RKO (cell line): Measurements from ENCODE around the gene OVCH1.

Experiments
- DNase-seq: peaks from one replicate; pipeline ENCODE4 v3.0.0-alpha.2; 2016; ENCODE audit warnings: low spot score

OVCH1 gene, protein sequence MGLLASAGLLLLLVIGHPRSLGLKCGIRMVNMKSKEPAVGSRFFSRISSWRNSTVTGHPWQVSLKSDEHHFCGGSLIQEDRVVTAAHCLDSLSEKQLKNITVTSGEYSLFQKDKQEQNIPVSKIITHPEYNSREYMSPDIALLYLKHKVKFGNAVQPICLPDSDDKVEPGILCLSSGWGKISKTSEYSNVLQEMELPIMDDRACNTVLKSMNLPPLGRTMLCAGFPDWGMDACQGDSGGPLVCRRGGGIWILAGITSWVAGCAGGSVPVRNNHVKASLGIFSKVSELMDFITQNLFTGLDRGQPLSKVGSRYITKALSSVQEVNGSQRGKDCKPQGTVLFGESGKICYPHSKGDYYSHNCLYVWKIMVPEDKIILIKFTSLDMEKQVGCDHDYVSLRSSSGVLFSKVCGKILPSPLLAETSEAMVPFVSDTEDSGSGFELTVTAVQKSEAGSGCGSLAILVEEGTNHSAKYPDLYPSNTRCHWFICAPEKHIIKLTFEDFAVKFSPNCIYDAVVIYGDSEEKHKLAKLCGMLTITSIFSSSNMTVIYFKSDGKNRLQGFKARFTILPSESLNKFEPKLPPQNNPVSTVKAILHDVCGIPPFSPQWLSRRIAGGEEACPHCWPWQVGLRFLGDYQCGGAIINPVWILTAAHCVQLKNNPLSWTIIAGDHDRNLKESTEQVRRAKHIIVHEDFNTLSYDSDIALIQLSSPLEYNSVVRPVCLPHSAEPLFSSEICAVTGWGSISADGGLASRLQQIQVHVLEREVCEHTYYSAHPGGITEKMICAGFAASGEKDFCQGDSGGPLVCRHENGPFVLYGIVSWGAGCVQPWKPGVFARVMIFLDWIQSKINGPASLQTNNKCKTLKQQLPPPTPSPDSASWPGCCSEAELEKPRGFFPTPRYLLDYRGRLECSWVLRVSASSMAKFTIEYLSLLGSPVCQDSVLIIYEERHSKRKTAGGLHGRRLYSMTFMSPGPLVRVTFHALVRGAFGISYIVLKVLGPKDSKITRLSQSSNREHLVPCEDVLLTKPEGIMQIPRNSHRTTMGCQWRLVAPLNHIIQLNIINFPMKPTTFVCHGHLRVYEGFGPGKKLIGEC

DNA sequence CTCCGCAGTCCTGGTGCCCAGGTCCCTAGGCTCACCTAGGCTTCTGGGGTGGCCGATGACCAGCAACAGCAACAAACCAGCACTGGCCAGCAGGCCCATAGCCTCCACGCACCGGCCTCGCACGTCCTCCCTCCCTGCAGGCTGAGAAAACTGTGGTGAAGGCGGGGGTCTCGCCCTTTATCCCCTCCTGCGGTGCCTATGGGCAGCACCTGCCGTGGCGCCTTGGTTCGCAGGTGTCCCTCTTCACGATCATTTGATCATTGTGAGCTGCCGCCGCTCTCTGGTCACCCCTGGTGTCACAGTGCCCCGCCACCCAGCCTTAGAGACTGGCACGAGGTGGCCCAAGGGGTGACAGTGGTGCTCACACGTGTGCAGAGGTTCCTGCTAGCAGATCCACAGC lies at the start of gene OVCH1:
TSS of gene OVCH1 (minus strand) at position 99 of the 400 bp plus-strand sequence. CDS start at position 99, 0 bp downstream.
- no peak for DNase-seq

DNA sequence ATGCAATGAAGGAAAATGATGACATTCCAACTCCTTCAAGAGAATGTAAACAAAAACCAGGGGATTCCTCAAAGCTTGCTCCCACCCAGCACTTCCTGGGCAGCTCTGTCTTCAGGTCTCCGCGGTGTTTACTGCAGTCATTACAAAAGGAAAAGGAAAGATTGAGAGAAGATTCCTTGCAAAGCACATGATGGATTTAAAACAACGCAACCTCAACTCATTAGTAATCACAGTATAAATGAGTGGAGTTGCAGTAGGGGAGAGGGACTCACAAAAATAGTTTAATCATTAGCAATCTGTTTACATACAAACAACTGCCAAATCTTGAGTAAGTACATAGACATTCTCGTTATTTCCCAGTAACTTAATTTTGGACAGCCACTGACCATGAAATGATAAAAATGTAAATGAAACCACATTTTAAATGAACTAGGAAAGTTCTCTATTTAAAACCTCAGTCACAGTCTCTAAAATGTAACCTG lies 49.7 kb upstream of the OVCH1 start:
- DNase-seq, result no peak

DNA sequence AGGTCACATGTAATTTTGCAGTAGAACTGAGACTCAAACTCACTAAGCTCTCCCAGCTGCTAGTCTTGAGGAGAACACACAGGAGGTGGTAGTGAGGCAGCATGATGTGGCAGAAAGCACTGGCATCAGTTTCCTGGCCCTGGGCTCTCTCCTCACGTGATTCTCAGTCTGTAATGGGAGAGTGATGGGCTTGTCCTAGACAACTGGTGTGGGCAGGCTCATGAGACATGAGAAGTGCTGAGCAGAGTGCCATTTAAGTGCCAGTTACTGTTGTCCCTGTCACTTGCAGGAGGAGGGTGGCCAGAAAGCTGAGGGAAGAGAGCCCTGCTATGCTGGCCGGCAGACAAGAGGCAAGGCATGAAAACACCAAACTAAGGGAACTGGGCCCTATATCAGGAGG lies 48.5 kb upstream of the OVCH1 start:
- DNase-seq, result peak; percentile 2

DNA sequence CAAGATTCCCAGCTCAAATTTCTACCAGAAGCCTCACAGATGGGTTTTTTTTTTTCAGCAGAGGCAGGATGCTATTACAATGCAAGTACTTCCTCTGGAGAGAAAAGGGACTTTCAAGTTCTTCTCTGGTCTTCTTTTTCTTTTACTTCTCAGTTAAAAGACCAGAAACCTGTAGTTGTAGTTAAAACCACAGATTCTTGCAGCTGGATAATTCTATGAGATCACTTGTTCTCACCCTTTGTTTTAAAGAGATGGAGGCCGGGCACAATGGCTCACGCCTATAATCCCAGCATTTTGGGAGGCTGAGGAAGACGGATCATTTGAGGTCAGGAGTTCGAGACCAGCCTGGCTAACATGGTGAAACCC lies 47.6 kb upstream of the OVCH1 start:
- no peak for DNase-seq

DNA sequence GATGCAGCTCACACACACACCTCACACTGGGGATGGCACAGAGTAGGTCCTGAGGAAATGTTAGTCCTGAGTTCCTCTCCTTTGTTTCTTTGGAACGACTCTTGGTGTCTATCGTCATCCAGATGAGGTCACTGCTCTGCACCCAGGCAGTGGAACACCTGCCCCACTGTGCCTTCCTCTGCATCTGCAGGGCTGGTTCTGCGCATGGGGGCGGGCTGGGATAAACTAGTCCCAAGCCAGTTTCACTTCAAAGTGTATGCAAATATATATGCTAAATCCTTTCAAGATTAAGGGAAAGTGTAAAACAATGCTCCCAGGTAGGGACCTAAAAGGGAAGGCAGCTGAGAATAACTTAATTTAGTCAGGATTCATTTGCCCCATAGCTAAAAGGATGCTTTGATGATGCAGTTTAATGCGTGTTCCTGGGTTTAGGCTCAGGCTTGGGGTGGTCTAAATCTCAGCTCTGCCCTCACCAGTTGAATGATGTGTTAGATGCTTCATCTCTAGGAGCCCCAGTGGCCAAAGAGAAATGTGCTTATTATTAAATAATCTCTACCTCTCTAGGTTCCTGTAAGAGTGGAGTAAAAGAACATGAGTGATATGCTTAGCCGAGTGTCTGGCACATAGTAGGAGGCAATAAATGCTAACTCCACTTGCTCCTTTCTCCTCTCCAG lies 47.1 kb upstream of the OVCH1 start:
- DNase-seq, result no peak

DNA sequence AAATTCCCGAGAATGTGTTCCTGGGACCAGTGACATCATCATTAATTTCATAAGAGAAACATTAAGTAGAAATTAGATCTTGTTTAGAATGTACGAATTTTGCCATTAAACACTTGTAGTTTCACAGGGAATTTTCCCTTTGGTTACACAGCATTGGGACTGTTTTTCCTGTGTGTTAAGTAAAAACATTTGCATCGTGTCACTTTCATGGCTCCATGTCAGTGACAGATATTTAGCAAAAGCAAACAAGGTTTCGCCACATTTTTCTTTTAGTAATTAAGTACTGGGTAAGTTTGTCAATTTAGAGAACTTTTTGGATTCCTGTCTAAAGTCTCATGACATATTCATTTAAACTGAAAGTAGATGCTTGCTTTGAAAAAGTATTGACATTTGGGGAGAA lies 45.5 kb upstream of the OVCH1 start:
- DNase-seq, result no peak

DNA sequence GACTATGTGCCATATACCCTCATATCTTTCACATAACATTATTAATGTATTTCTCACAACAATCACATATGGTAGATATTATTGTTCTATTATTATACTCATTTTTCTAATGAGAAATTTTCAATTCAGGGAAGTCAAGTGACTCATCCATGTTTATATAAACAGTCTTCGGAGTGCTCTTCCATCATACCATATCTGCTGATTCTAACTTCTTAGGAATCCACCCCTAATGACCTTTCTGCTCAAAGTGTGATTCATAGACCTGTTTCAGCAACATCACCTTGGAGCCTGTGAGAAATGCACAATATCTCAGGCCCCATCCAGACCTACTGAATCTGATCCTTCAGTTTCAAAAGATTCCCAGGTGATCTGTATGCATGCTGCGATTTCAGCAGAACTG lies 39.8 kb upstream of the OVCH1 start:
- DNase-seq, result no peak

DNA sequence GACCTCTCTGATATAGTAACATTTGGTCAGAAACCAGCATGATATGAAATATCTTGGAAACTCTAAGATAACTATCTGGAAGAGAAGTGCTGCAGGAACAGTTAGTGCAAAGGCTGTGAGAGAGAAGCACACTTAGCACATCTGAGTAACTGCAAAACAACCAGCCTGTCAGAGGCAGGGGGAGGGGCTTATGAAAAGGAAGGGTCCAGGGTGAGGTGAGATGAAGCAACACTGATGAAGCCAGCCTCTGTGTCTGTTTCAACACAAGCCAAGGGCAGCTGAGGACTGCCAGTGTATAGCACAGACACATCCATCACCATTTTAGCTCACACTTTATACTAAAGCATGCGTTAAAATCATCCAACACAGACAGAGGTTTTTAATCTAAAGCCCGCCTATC lies 37.4 kb upstream of the OVCH1 start:
- DNase-seq, result no peak

DNA sequence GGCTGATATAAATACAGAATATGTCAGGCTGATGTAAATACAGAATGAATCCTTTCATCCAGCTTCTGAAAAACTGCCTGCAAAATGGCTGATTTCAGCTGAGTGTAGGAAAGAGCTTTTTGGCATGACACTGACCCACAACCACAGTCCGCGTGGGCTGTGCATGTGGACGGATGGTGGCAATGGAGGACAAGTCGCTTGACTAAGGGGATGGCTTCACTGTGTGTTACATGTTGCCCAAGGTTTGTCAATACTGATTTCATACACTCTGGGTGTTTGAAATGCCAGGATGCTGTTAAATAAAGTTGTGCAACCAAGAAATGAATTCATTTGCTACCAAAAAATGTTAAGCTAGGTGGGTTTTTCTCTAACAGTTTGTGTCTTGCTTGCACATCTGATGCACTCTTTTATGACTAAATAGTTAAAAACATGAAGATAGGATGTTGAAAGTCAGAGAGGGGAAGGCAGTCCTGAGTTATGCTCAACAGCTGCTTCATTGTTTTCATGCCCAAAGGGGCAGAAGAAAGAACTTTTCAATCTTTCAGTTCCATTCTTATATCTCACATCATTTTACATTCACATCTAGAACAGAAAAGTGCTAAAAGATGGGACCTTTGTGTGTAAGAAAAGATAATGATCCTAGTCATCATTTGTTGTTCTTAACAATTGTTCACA lies 36.5 kb upstream of the OVCH1 start:
- no peak for DNase-seq

DNA sequence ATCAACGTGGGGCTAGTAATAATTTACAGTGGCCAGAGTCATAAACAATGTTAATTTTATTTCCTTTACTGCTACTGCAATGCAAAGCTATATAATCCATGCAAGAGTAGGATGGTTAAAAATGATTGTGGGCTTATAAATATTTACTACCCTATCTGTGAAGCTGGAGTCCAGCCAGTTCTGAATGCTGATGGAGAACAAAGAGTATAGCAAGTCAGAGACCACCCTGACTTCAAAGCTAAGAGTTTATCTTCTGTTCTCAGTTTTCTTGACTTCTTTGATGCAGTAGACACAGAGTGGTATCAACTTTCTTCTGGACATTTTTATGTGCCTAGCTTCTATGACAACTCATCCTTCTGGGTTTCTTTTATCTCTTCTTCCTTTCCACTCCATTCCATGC lies 34.0 kb upstream of the OVCH1 start:
- no peak for DNase-seq

DNA sequence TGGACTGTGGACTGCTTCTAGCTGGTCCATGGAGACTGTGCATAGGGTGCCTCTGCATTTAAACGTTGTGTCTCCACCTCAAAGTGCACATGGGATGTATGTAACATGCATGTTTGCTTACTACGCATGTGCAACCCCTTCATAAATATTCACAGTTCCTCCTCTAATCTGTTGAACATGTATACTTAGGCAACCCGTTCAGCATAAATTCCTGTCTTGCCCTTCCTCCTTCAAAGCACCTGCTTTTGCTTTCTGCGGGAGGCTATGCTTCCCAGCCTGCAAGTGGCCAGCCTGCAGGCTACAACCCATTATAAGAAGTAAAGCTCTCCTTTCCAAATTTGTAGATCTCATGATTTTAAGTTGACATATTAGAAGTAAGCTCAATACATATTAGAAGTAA lies 33.0 kb upstream of the OVCH1 start:
- no peak for DNase-seq

DNA sequence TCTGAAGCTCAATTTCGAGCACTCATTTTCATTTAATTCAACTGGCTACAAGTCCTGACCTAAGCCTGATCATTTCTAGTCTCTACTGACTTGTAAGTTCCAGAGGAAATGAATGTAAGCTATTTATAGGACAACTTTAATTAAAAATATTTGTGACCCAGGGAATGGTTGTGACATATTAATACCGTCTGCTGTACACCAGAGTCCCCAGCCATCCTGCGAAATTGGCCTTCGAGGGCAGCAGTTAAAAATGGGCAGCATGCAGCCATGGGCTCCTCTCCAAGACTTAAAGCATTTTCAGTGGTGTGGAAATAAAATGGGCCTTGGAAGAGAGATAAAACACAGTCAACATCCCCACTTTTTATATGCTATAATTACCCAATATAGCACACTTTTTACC lies 30.7 kb upstream of the OVCH1 start:
- DNase-seq, result no peak

DNA sequence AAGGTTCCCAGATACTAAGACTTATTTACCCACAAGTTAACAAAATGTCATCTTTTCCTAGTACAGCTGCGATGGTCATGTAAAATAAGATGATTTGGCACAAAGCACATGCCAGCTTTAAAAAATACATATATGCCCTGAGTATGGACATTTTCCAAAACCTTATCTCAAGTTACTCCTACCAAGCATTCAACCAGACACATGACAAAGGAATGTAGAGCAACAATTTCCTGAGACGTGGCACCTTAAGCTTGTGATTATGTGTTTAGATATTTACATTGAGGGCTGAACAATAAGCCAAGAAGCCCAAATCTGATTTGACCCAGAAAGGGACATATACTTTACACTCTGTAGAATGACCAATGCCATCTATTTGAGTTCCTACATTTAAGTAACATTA lies 24.5 kb upstream of the OVCH1 start:
- no peak for DNase-seq

DNA sequence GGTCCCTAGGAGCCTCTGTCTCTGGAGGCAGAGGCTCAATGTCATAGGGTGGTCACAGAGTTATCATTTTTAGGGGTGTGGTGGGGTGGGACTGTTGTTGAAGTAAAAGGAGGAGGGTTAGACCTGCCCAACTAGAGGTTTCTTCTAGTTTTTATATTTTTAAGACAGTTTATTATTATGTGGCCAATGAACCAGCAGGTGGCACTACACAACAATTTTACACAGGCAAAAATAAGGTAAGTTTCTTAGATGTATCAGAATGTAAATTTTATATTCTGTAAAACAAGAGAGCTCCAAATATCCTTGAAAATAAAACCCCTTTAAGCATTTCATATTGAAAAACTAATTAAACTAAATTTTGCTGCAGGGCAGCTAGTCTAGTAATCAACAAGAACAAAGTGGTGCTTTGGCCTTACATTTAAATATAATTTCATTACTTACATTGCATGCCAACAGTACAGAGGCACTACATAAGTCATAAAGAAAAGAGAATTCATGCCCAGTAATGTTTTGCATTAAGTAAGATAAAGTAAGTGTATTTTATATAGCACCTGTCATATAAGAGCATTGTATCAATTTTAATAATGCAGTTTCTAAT lies 22.2 kb upstream of the OVCH1 start:
- DNase-seq, result peak; percentile 54

DNA sequence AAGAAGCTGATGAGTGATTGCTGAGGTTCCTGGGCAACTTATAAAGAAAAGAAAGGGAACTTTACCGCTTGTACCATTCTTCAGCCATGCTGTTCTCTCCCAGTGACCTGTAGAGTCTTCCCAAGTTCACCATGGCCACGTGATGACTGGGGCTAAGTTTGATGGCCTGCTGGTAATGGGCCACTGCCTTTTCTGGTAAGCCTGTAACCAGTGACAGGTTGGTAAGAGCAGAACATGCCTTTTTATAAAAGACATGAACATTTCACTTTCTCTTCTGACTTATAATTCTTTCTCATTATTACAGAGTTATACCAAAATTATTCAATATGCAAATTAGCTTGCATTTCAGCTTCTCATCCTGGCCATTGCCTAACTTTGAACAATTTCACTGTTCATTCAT lies 20.9 kb upstream of the OVCH1 start:
- no peak for DNase-seq

DNA sequence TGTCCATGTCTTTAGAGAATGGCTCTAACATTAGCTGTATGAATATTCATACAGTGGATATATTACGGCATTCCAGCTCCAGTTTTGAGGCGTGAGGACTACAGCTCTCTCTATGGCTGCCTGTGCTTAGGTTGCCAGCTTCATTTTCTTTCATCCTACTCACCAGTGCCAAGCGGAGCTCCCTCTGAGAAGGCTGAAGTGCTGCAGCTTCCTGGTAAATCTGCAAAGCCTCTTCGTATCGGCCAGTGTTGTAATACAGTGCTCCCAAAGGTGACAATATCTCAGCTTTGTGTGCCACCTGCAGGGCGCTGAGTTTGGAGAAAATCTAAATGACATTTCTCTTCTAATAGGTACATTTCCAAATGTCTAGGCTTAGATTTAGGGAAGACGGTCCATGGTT lies 19.8 kb upstream of the OVCH1 start:
- no peak for DNase-seq

DNA sequence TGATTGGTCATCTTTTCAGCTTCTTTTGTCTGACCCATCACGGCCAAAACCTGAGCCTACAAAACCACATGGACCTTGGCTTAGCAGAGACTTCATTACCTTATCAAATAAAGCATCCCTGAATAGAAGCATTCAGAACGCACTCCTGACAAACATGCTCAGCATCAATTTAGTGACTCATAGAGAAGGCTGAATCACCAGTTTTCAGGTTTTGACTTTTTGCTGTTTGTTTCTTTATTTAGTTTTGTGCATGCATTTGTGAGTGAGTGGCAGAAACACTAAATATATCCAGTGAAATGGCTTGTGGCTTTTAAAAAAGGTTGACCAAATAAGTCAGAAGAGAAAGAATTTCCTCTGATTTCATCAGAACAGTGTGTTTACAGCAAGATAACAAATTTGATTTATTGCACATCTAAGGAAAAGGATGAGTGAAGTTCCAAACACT lies 19.0 kb upstream of the OVCH1 start:
- peak; percentile 28 for DNase-seq

DNA sequence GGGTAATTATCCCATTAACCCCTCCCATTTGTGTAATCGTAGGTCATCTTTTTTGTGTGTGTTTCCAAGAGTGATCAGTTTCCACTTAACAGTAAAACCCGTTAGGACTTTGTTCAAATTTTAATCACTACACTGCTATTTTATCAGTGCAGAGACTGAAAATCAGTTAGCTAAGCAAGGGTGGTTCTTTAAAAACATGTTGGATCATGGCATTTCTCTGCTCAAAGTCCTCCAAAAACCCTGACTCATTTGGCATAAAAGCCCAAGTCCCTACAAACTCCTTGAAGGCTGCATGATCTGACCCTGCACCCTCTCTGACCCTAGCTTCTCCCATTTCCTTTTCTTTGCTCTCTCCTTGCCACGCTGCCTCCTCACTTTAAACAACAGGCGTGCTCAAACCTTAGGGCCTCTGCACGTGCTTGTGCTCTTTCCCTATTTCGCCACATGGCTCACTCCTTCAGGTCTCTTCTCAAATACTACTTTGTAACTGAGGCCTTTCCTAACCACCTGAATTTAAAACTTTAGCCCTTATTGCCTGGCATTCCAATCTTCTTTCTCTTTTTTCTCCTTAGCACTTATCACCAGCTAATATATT lies 13.2 kb upstream of the OVCH1 start:
- DNase-seq, result no peak

DNA sequence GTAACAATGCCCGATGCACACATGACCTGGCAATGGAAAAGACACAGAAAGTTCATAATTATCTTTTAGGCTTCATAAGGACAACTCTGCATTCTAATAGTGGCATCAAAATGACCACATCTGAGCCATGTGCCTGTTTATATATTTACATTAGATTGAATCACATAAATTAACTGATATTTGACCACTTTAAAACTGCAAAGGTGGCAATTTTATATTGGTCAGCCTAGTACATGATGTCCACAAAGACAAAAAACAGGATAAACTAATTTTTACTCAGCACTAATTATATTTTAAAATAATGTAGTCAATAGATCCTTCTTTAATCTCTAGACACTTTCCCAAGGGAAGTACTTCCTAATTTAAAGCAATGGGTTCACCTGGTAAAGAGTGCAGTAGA lies 12.0 kb upstream of the OVCH1 start:
- DNase-seq, result no peak

DNA sequence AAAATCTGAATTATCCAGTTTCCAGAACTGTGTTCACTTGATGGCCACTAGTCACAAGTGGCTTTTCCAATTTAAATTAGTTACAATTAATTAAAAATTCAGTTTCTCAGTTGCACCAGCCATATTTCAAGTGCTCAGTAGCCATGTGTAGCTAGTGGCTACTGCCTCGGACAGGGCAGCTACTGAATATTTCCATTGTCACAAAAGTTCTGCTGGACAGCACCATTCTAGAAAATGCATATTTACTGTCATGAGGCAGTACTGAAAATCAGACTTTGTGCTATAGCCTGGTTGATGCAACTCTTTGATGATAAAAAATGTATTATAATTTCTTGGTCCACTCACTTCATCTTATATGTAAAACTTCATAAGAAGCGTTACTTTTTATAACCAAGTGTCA lies 11.5 kb upstream of the OVCH1 start:
- no peak for DNase-seq

DNA sequence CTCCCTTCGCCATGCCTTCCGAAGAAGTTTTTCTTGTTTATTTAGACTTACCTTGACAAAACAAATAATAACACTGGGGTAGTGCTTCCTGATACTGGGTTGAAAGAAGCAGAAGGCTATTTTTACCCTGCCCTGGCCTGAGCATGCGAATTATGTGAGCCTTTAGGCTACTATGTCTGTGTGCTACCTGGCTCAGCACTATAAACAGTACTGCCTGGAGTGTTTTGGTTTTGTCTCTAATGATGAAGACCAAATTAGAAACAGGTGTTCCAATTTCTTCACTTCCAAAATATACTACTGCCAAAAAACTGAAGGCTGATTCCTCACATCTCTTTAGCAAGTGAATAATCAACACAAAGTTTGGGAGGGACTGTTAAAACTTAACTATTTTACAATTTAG lies 7.6 kb upstream of the OVCH1 start:
- DNase-seq, result no peak
